AG04450 (cell line): ENCODE data around the gene LDLRAD2. TPM values are rescaled to one million over a fixed set of nuclear protein-coding genes. Genes with fewer than 3 reads are reported as not detected.

ENCODE experiments used
- CTCF ChIA-PET: fragments of 300-600, 350-600 bp; formaldehyde crosslinking; extraction: SDS; loops from one replicate; lab custom pipeline; 2022; ENCODE audit warnings: antibody characterized with exemption, inconsistent platforms; lab: Charles Lee
- POLR2A ChIA-PET: fragments of 350-600 bp; formaldehyde crosslinking; extraction: SDS; loops from one replicate; lab custom pipeline; 2021; ENCODE audit warnings: antibody characterized with exemption, inconsistent platforms; lab: Yijun Ruan, JAX
- DNase-seq: peaks from one replicate; pipeline ENCODE4 v3.0.0-alpha.2; 2011; ENCODE audit warnings: low read depth, low spot score
- H3K27ac ChIP-seq: one replicate; pipeline ENCODE4 v1.5.1; 2012; ENCODE audit warnings: low read depth, low read length, control low read depth
- H3K27me3 ChIP-seq: one replicate; pipeline ENCODE4 v1.6.0; 2012; ENCODE audit warnings: low read length; ENCODE audit not compliant: control insufficient read depth, insufficient read depth
- H3K4me3 ChIP-seq: 2 replicates; pipeline ENCODE4 v1.5.1; 2011; ENCODE audit warnings: mild to moderate bottlenecking, low read depth, low read length, control low read depth
- H3K9me3 ChIP-seq: 2 replicates; pipeline ENCODE4 v1.5.1; 2012; ENCODE audit warnings: low read length; ENCODE audit not compliant: control insufficient read depth, insufficient read depth
- polyA plus RNA-seq: library from polyadenylated mRNA; depleted of rRNA; stranded (reverse); fragments of >200 nt; gene quantifications from 2 replicates; pipeline ENCODE4 v1.2.3, GENCODE V29; 2011
- TF ChIP-seq, protein P1 (sequence below): IDR thresholded peaks from 2 replicates; pipeline ENCODE4 v1.5.1; 2011; ENCODE audit warnings: low read depth, low read length, control low read depth, inconsistent platforms

The LDLRAD2 gene
- polyA plus RNA-seq, 1 experiment, result 0.05 TPM

- no peaks in the 10 kb centered on the region for H3K9me3 ChIP-seq
- POLR2A ChIA-PET, result no interaction called here
- TF ChIP-seq, protein P1, sequence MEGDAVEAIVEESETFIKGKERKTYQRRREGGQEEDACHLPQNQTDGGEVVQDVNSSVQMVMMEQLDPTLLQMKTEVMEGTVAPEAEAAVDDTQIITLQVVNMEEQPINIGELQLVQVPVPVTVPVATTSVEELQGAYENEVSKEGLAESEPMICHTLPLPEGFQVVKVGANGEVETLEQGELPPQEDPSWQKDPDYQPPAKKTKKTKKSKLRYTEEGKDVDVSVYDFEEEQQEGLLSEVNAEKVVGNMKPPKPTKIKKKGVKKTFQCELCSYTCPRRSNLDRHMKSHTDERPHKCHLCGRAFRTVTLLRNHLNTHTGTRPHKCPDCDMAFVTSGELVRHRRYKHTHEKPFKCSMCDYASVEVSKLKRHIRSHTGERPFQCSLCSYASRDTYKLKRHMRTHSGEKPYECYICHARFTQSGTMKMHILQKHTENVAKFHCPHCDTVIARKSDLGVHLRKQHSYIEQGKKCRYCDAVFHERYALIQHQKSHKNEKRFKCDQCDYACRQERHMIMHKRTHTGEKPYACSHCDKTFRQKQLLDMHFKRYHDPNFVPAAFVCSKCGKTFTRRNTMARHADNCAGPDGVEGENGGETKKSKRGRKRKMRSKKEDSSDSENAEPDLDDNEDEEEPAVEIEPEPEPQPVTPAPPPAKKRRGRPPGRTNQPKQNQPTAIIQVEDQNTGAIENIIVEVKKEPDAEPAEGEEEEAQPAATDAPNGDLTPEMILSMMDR, result no peak
- CTCF ChIA-PET, result no interaction called here
- no peak overlapping the region for H3K4me3 ChIP-seq
- DNase-seq, result peak; percentile 16
- peaks cover 3% of the 10 kb centered on the region for H3K27me3 ChIP-seq
- H3K27ac ChIP-seq, result peak overlapping the region; percentile 52
These were observed 4.7 kb downstream of the LDLRAD2 start for GRCh38 chr1:21816602-21817302.

DNA sequence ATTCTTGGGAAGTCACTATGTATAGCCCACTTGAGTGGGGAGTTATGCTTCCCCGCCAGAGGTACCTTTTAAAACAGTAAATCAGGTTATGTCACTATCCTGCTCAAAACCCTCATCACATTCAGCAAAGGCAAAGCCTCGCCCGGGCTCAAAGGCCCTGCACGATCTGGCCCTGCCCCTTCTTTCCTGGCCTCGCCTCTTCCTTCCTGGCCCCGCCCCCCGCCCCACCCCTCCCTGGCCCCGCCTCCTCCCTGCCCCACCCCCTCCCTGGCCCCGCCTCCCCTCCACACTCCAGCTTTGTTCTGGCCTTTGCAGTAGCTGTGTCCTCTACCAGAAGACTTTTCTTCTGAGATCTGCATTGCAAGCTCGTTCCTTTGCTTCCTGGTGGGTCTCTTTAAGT, 6.6 kb downstream of the LDLRAD2 start:
- no peak for DNase-seq
- CTCF ChIA-PET, result no interaction called here
- POLR2A ChIA-PET, result interaction anchor here (1.0 kb wide), 1 partner anchor 35 kb away, joined by 3 read pairs; no protein-coding TSS in a partner anchor

DNA sequence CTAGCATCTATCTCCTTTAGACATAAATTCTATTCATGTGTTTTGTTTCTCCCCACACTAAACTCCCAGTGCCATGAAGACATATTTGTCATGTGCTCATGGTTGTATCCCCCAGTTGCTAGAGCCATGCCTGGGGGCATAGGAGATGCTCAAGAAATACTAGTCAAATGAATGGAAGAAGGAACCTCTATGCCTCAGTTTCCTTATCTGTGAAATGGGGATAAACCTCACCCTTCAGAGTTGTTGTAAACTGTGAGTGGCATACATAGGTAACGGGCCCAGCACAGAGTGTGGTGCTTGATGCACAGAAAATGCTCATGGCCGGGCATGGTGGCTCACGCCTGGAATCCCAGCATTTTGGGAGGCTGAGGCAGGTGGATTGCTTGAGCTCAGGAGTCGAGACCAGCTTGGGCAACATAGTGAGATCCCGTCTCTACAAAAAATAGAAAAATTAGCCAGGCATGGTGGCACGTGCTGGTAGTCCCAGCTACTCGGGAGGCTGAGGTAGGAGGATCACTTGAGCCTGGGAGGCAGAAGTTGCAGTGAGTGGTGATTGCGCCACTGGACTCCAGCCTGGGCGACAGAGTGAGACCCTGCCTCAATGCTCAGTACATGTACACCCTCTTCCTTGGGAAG, 8.7 kb downstream of the LDLRAD2 start:
- no peak overlapping the region for H3K27ac ChIP-seq
- H3K27me3 ChIP-seq, result no peaks in the 10 kb centered on the region
- H3K4me3 ChIP-seq, result no peak overlapping the region
- ChIA-PET CTCF (no interaction called here), POLR2A (no interaction called here)
- TF ChIP-seq, protein P1, result no peak
- no peaks in the 10 kb centered on the region for H3K9me3 ChIP-seq
- no peak for DNase-seq

More for the DNA sequence above, 6.6 kb downstream of the LDLRAD2 start:
- TF ChIP-seq, protein P1, result no peak
- Histone ChIP-seq H3K4me3 (no peak overlapping the region), H3K9me3 (no peaks in the 10 kb centered on the region), H3K27ac (no peak overlapping the region), H3K27me3 (peaks cover 1% of the 10 kb centered on the region)

DNA sequence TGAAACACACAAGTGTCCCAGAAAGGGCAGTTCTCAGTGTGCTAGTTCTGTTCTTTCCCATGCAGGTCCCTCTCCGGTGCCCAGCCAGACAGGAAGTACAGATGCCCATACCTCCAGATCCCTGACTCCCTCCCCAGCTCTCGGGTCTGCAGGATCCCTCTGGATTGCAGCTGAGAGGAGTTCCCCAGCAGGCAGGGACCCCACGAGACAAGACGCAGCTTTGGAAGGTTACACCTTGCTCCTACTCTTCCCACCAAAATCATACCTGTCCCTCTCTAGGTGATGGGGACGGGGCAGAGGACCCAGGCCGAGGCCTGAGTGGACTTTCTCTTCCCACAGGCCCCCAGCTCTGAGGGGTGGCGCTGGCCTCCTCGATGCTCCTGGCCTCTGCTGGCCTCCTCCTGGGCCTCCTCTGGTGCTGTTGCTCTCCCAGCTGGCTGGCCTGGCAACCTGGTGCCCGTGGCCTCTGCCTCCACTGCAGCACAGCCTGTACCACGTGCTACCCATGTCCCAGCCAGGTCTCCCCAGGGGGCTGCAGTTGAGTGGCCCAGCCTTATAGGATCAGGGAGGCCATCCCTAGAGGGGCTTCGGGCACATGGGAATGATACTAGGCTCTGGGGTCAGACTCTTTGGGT, 9.4 kb downstream of the LDLRAD2 start:
- CTCF ChIA-PET, result no interaction called here
- no peak for DNase-seq
- no peaks in the 10 kb centered on the region for H3K27me3 ChIP-seq
- no peak overlapping the region for H3K27ac ChIP-seq
- H3K9me3 ChIP-seq, result no peaks in the 10 kb centered on the region
- H3K4me3 ChIP-seq, result no peak overlapping the region
- TF ChIP-seq, protein P1, result no peak
- POLR2A ChIA-PET, result no interaction called here

GRCh38 chr1:21822349-21822748, 10.3 kb downstream of the LDLRAD2 start:
- Histone ChIP-seq H3K27me3 (no peaks in the 10 kb centered on the region), H3K4me3 (no peak overlapping the region), H3K9me3 (no peaks in the 10 kb centered on the region), H3K27ac (no peak overlapping the region)
- POLR2A ChIA-PET, result no interaction called here
- no peak for DNase-seq
- CTCF ChIA-PET, result no interaction called here
- TF ChIP-seq, protein P1, result no peak
